SK-N-MC (cell line): Measurements from ENCODE around the gene CPLX1.

Source experiments
- DNase-seq: peaks from one replicate; pipeline ENCODE4 v3.0.0-alpha.2; 2011; ENCODE audit warnings: low read depth, low spot score
- H3K27ac ChIP-seq: fragments of 200-600 bp; sonication (generic); 2 replicates; pipeline ENCODE4 v1.5.1; 2016; ENCODE audit warnings: mixed run types
- H3K36me3 ChIP-seq: fragments of 200-600 bp; sonication (generic); 2 replicates; pipeline ENCODE4 v1.6.1; 2017; ENCODE audit warnings: antibody characterized with exemption, low read length, mixed read lengths; ENCODE audit not compliant: insufficient read depth
- H3K4me3 ChIP-seq: fragments of 200-600 bp; sonication (generic); 2 replicates; pipeline ENCODE4 v1.5.1; 2016
- H3K9ac ChIP-seq: fragments of 200-600 bp; sonication (generic); 2 replicates; pipeline ENCODE4 v1.8.0; 2017; ENCODE audit warnings: mixed run types, mixed read lengths; ENCODE audit not compliant: insufficient read length
- H3K9me3 ChIP-seq: fragments of 200-600 bp; sonication (generic); 2 replicates; pipeline ENCODE4 v1.6.1; 2017; ENCODE audit warnings: low read depth, mild to moderate bottlenecking, antibody characterized with exemption, low read length, moderate library complexity, mixed read lengths
- EZH2 ChIP-seq: fragments of 200-600 bp; sonication (generic); IDR thresholded peaks from one replicate; pipeline ENCODE4 v1.6.1; 2017; ENCODE audit warnings: antibody characterized with exemption
- FOXP2 ChIP-seq: optimal IDR thresholded peaks from 2 replicates; pipeline ENCODE3; 2011; ENCODE audit warnings: mild to moderate bottlenecking, moderate library complexity; ENCODE audit not compliant: insufficient read depth; ENCODE audit errors: extremely low read length, control extremely low read depth
- POLR2AphosphoS5 ChIP-seq: IDR thresholded peaks from 2 replicates; pipeline ENCODE4 v1.6.1; 2012; ENCODE audit warnings: mild to moderate bottlenecking, low read depth, low read length, borderline replicate concordance

The CPLX1 gene

DNA sequence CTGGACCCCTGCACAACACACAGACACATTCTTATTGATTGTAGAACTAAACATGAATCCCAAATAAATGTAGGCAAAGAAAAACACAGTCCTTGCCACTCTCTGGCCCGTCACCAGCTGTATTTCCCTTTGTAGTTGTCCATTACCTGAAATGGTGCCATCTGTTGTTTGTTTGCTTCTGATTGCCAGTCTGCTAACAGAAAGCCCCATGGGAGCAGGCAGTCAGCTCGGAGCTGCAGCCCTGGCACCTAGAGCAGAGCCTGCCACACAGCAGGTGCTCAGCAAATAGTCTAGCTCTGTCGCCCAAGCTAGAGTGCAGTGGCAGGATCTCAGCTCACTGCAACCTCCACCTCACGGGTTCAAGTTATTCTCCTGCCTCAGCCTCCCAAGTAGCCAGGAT lies 28.9 kb downstream of the CPLX1 start:
- Histone ChIP-seq H3K36me3 (no peaks in the 10 kb centered on the region), H3K27ac (no peak overlapping the region), H3K9me3 (no peaks in the 10 kb centered on the region), H3K9ac (no peak overlapping the region), H3K4me3 (no peak overlapping the region)
- TF ChIP-seq EZH2 (no peak), FOXP2 (no peak), POLR2AphosphoS5 (no peak)
- DNase-seq, result no peak

DNA sequence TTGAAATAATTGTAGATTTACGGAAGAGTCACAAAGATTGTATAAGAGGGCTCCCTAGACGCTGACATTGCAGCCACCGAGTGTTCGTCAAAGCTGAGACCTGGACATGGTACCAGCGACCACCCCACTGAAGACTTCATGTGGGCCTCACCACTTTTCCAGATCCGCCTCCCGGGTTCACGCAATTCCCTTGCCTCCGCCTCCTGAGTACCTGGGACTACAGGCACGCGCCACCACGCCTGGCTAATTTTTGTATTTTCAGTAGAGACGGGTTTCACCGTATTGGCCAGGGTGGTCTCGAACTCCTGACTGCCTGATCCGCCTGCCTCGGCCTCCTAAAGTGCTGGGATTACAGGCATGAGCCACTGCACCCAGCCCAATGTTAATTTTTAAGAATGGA lies 29.7 kb downstream of the CPLX1 start:
- TF ChIP-seq EZH2 (no peak), POLR2AphosphoS5 (no peak), FOXP2 (no peak)
- H3K4me3 ChIP-seq, result no peak overlapping the region
- H3K9ac ChIP-seq, result no peak overlapping the region
- DNase-seq, result no peak
- no peak overlapping the region for H3K27ac ChIP-seq
- H3K36me3 ChIP-seq, result no peaks in the 10 kb centered on the region
- H3K9me3 ChIP-seq, result no peaks in the 10 kb centered on the region

DNA sequence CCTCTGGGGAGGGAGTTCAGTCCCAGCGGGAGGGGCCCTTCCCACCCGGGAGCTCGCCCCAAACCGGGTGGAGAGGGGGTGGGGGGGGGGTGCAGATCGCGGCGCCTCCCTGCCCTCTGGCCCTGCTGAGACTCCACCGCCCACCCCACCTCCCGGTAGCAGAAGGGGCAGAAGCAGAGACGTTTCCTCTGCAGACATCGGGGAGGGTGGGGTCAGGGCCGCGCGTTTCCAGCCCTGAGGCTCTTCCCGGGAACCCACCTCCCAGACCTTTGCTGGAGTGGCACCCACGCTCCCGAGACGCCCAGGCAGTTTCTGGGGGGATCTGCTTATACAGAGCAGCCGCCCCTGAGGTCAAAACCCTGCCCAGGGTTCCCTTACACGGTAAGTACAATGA lies 30.2 kb downstream of the CPLX1 start:
- Histone ChIP-seq H3K9me3 (no peaks in the 10 kb centered on the region), H3K9ac (no peak overlapping the region), H3K4me3 (peak overlapping the region; percentile 66), H3K27ac (no peak overlapping the region), H3K36me3 (no peaks in the 10 kb centered on the region)
- TF ChIP-seq FOXP2, result no peak
- no peak for TF ChIP-seq POLR2AphosphoS5
- no peak for TF ChIP-seq EZH2
- DNase-seq, result no peak

DNA sequence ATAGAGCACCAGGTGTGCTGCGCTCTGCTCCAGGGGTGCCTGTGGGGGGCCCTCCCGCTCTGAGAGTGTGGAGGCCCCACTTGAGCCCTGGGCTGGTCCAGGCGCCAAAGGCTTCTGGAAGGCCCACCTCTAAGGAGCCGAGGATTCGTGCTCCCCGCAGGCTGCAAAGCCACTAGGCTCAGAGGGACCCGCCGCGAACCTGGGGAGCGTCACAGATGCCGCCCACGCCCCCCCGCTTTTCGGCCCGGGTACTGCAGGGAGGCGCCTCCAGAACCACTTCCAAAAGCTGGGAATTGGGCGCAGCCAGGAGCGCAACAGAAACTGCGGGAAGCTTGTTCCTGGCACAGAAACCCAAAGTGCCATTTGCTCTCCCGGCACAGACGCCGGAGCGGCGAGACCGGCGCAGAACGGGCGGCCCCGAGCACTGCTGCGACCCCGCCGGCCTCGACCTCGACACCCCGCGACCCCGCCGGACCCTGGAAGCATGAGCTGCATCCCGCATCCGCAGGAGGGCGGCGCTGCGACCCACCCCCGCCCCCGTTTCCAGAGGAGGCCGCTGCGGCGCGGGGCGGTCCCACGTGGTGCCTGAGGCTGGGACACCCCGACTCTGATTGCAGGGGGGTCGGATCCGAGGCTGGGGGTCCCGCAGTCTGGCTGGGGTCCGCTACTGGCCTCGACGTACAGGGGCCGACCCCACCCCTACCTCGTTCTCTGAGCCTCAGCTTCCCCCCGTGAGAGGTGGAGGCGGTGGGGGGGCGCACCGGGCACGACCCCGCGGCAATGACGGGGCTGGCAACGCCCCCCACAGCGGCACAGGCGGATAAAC lies 30.8 kb downstream of the CPLX1 start:
- Histone ChIP-seq H3K4me3 (peak overlapping the region; percentile 66), H3K9me3 (no peaks in the 10 kb centered on the region), H3K9ac (no peak overlapping the region), H3K36me3 (no peaks in the 10 kb centered on the region), H3K27ac (no peak overlapping the region)
- TF ChIP-seq EZH2, result no peak
- TF ChIP-seq FOXP2, result no peak
- no peak for TF ChIP-seq POLR2AphosphoS5
- DNase-seq, result no peak

DNA sequence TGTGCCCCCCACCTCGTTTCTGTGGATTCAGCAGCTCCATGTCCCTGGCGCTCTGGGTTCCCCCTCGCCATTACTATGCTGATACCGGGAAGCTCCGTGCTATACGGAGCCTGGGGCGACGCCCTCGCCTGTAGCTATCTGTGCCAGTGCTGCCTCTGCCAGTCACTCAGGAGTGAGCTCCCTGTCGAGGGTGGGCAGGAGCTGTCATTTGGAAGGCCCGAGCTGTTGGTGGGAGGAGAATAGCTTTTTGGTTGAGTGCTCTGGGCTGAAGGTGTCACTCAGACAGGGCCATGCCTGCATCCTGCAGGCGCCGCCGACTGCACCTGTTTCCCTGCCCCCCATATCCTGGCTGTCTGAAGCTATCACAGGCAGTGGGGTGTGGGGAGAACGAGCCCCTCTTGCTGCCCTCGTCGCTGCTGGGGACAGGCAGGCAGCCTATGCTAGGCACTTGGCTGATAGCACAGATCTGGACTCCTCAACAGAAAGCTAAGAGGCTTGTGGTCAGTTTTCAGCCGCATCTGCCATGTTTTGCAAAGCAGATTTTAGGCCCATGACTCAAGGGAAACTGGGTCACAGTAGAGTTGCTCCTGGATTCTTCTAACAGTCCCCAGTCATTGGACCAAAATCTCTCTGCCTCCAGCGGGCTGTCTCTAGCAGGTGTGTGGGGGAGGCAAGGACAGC lies 31.8 kb downstream of the CPLX1 start:
- DNase-seq, result no peak
- no peak overlapping the region for H3K27ac ChIP-seq
- H3K9ac ChIP-seq, result no peak overlapping the region

DNA sequence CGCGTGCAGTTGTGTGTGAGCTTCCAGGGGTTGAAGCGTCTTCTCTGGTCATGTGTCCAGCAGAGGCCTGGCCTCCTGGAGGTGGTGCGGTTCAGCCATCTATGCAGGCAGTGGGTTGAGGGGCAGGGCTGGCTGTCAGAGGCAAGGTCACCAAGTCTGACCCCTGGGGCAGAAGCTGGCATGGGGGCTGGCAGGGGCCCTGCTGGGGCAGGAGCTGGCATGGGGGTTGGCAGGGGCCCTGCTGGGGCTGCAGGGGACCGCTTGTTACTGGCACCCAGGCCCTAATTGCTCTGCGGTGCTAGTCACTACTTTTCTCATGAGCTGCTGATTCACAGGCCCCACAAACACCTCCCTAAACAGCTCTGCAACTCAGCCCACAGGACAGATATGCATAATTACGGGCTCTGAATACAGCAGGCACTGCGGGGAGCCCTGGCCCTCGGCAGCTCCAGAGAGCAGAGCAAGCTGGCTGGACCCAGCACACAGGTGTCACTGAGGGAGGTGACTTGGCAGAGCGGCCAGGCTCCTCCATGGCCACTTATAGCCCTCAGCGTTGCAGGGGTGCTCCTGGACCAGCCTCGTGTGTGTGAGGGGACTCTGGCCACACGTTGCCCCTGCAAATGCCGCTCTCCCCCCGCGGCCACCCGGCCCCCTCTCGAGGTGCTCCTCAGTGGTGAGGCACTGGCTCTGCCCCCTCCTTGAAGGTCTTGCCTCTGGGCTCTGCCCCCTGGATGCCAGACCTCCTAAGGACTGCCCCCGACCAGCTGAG lies 32.7 kb downstream of the CPLX1 start:
- Histone ChIP-seq H3K36me3 (no peaks in the 10 kb centered on the region), H3K27ac (no peak overlapping the region), H3K9me3 (no peaks in the 10 kb centered on the region), H3K9ac (no peak overlapping the region), H3K4me3 (no peak overlapping the region)
- no peak for TF ChIP-seq POLR2AphosphoS5
- TF ChIP-seq EZH2, result no peak
- TF ChIP-seq FOXP2, result no peak
- DNase-seq, result no peak

More for the DNA sequence above, 31.8 kb downstream of the CPLX1 start:
- TF ChIP-seq EZH2 (no peak), FOXP2 (no peak), POLR2AphosphoS5 (no peak)
- Histone ChIP-seq H3K4me3 (no peak overlapping the region), H3K36me3 (no peaks in the 10 kb centered on the region), H3K9me3 (no peaks in the 10 kb centered on the region)

DNA sequence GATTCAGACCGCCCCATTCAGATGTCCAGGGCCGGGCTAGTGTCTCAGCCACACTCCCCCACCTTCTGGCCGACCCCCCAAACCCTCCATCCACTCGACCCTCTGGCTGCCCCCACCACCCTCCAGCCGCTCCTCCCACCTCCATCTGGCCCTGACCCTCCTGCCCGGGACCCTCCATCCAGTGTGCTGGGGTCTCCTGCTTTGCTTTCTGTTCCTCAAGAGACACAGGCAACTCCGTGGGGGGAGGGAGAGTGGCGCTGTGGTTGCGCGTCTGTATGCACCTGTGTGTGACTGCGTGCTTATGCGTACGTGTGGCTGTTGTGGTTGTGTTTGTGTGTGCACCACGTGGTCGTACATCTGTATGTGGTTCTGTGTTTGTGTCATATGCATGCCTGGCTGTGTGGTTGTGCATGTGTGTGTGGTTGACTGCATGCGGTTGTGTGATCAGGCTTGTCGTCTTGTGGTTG lies 33.3 kb downstream of the CPLX1 start:
- no peaks in the 10 kb centered on the region for H3K36me3 ChIP-seq
- H3K9ac ChIP-seq, result no peak overlapping the region
- no peaks in the 10 kb centered on the region for H3K9me3 ChIP-seq
- no peak overlapping the region for H3K4me3 ChIP-seq
- no peak for DNase-seq
- H3K27ac ChIP-seq, result no peak overlapping the region
- TF ChIP-seq EZH2 (no peak), FOXP2 (no peak), POLR2AphosphoS5 (no peak)

DNA sequence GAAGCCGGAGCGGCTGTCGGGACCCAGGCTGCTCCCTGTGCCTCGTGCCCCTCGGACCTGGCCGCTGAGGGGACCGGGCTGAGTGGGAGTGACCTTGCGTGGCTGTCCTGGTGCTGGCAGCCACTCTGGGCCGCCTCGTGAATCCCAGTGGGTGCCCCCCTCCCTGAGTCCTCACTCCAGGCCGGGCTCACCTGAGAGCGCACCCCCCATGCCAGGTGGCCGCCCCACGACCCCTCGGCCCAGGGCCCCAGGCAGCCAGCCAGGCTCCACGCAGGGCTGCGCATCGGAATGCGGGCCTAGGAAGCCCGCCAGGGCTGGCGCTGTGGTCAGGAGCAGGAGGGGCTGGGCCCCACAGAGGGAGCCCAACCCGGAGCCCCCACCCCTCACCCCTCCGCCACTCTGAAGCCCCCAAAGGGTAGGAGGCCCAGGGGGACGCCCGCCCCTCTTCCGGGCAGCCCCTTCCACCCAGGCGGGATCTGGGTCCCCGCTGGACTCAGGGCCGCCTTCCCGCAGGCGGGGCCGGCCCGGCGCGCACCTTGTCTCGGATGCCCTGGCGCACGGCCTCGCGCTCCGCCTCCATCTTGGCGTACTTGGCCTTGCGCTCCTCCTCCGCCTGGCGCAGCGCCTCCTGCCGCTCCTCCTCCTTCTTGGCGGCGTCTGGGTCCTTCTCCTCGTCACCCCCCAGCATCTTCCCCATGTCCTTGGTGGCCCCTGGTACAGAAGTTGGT lies 33.9 kb downstream of the CPLX1 start:
- Histone ChIP-seq H3K9ac (no peak overlapping the region), H3K4me3 (no peak overlapping the region), H3K27ac (no peak overlapping the region), H3K36me3 (no peaks in the 10 kb centered on the region), H3K9me3 (no peaks in the 10 kb centered on the region)
- no peak for DNase-seq
- no peak for TF ChIP-seq FOXP2
- no peak for TF ChIP-seq POLR2AphosphoS5
- TF ChIP-seq EZH2, result no peak
